Measurements from ENCODE around the gene SLC46A2.

Gene SLC46A2

DNA sequence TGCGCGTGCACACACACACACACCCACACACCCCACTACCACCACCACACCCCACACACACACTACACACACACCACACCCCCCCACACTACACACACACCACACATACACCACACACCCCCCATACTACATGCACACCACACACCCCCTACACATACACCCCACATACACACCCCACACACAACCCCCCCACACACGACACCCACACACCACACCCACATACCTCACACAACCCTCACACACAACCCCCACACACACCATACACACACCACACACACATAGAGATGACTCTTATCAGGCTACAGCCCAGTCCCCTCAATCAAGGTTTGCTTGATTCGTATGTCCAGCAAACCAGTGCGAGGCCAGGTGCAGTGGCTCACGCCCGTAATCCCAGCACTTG lies 25.7 kb downstream of the SLC46A2 start:
- H3K79me2 ChIP-seq (ENCODE audit: control insufficient read depth, insufficient read depth, low read length, poor library complexity): no peaks in the 10 kb centered on the region
- H3K4me2 ChIP-seq (ENCODE audit: low read length): no peak overlapping the region
- H3K36me3 ChIP-seq (ENCODE audit: control insufficient read depth in 1 of 2, insufficient read depth in 2 of 2, low read length in 2 of 2): peaks cover 4 to 19% of the 10 kb centered on the region in 2 experiments
- H4K91ac ChIP-seq (ENCODE audit: low read depth, low read length): no peak overlapping the region
- H2AK5ac ChIP-seq (ENCODE audit: low read length): no peak overlapping the region
- no peak overlapping the region for H4K8ac ChIP-seq (ENCODE audit: low read depth, low read length)
- no peak overlapping the region for H2AFZ ChIP-seq (ENCODE audit: insufficient read depth, low read length, poor library complexity)
- no peak overlapping the region for H4K12ac ChIP-seq (ENCODE audit: low read depth, low read length)
- no peak overlapping the region for H3K4ac ChIP-seq (ENCODE audit: low read depth, low read length)
- DNase-seq: no peak
- WGBS (ENCODE audit: extremely low coverage, insufficient coverage, insufficient read length): 100% methylated on average over 1 of the region's 7 CpGs
- H3K23ac ChIP-seq (ENCODE audit: low read length): no peak overlapping the region
- H3K4me1 ChIP-seq (ENCODE audit: control insufficient read depth in 1 of 2, insufficient read depth in 2 of 2, low read length in 2 of 2): peaks cover 0 to 4% of the 10 kb centered on the region in 2 experiments
- H3K9ac ChIP-seq (ENCODE audit: low read length): no peak overlapping the region
- H3K14ac ChIP-seq (ENCODE audit: low read length): no peak overlapping the region
- H2BK120ac ChIP-seq (ENCODE audit: insufficient read depth, low read length, poor library complexity): no peak overlapping the region
- H3K27ac ChIP-seq (ENCODE audit: low read depth, low read length): no peak overlapping the region
- H2BK5ac ChIP-seq (ENCODE audit: low read depth, low read length, poor library complexity): no peak overlapping the region
- H3K18ac ChIP-seq (ENCODE audit: low read length): no peak overlapping the region
- no peak overlapping the region for H2BK12ac ChIP-seq (ENCODE audit: low read length)
- peak overlapping the region; percentile 9 for H3K4me3 ChIP-seq (ENCODE audit: low read depth, low read length)
- H3K79me1 ChIP-seq (ENCODE audit: low read length): no peaks in the 10 kb centered on the region
- no peaks in the 10 kb centered on the region for H3K9me3 ChIP-seq (ENCODE audit: insufficient read depth, low read depth, low read length)
- no peaks in the 10 kb centered on the region for H3K27me3 ChIP-seq (ENCODE audit: insufficient read depth, low read length)

DNA sequence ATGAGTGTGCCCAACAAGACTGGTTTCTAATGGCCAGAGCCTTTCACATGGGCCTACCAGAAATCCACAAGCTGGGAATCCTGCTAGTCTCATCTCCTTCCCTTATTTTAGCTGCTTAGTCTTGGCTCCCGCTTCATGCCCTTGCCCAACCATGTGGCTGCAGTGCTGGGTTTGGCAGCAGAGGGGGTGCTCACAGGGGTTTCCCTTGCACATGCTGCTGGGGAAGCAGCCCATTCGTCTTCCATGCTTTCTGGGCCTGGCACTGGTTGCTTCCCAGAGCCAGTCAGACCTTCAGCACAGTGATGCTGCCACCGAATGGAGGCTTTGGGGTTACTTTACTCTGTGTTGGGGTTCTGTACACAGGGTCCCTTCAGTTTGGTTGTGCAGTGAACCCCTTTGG lies 26.3 kb downstream of the SLC46A2 start:
- Histone ChIP-seq H3K27me3 (ENCODE audit: insufficient read depth, low read length) (no peaks in the 10 kb centered on the region), H3K4ac (ENCODE audit: low read depth, low read length) (no peak overlapping the region), H4K8ac (ENCODE audit: low read depth, low read length) (no peak overlapping the region), H3K4me2 (ENCODE audit: low read length) (no peak overlapping the region), H3K9me3 (ENCODE audit: insufficient read depth, low read depth, low read length) (no peaks in the 10 kb centered on the region), H4K91ac (ENCODE audit: low read depth, low read length) (no peak overlapping the region), H3K14ac (ENCODE audit: low read length) (no peak overlapping the region), H2BK5ac (ENCODE audit: low read depth, low read length, poor library complexity) (no peak overlapping the region), H4K12ac (ENCODE audit: low read depth, low read length) (no peak overlapping the region), H3K4me1 (ENCODE audit: control insufficient read depth in 1 of 2, insufficient read depth in 2 of 2, low read length in 2 of 2) (no peaks in the 10 kb centered on the region), H3K23ac (ENCODE audit: low read length) (no peak overlapping the region), H3K79me2 (ENCODE audit: control insufficient read depth, insufficient read depth, low read length, poor library complexity) (no peaks in the 10 kb centered on the region), H3K4me3 (ENCODE audit: low read depth, low read length) (no peak overlapping the region), H3K36me3 (ENCODE audit: control insufficient read depth in 1 of 2, insufficient read depth in 2 of 2, low read length in 2 of 2) (peaks cover 4 to 19% of the 10 kb centered on the region in 2 experiments), H2BK12ac (ENCODE audit: low read length) (no peak overlapping the region), H3K79me1 (ENCODE audit: low read length) (no peaks in the 10 kb centered on the region), H2AFZ (ENCODE audit: insufficient read depth, low read length, poor library complexity) (no peak overlapping the region), H3K18ac (ENCODE audit: low read length) (no peak overlapping the region), H2BK120ac (ENCODE audit: insufficient read depth, low read length, poor library complexity) (no peak overlapping the region), H2AK5ac (ENCODE audit: low read length) (no peak overlapping the region), H3K9ac (ENCODE audit: low read length) (no peak overlapping the region), H3K27ac (ENCODE audit: low read depth, low read length) (no peak overlapping the region)
- no peak for DNase-seq
- no CpG with 5 or more reads among the region's 3 CpGs for WGBS (ENCODE audit: extremely low coverage, insufficient coverage, insufficient read length)

DNA sequence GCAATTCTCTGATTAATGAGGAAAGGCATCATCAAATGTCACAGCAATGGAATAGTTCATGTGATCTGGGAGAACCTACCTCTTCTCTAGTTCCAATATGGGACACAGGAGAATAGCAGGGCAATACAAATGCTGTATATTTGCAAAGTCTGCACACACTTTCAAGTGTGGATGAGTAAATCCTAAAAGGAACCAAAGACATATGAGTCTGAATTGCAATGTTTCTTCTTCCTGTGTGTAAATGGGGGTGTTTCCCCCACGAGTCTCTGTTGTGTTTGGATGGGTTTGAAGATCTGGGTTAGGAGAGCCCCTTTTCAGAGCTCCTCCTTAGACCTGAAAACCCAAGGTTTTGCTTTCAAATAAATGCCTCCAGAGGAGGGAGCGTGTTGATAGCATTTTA lies 26.9 kb downstream of the SLC46A2 start:
- peaks cover 4 to 19% of the 10 kb centered on the region in 2 experiments for H3K36me3 ChIP-seq (ENCODE audit: control insufficient read depth in 1 of 2, insufficient read depth in 2 of 2, low read length in 2 of 2)
- no peak overlapping the region for H2AK5ac ChIP-seq (ENCODE audit: low read length)
- H3K79me2 ChIP-seq (ENCODE audit: control insufficient read depth, insufficient read depth, low read length, poor library complexity): no peaks in the 10 kb centered on the region
- H3K27me3 ChIP-seq (ENCODE audit: insufficient read depth, low read length): no peaks in the 10 kb centered on the region
- no peak overlapping the region for H3K14ac ChIP-seq (ENCODE audit: low read length)
- no peak overlapping the region for H2AFZ ChIP-seq (ENCODE audit: insufficient read depth, low read length, poor library complexity)
- no peaks in the 10 kb centered on the region for H3K79me1 ChIP-seq (ENCODE audit: low read length)
- H3K27ac ChIP-seq (ENCODE audit: low read depth, low read length): no peak overlapping the region
- no peak overlapping the region for H4K91ac ChIP-seq (ENCODE audit: low read depth, low read length)
- WGBS (ENCODE audit: extremely low coverage, insufficient coverage, insufficient read length): no CpG with 5 or more reads among the region's 2 CpGs
- no peak overlapping the region for H3K4me2 ChIP-seq (ENCODE audit: low read length)
- no peak overlapping the region for H3K23ac ChIP-seq (ENCODE audit: low read length)
- H4K8ac ChIP-seq (ENCODE audit: low read depth, low read length): no peak overlapping the region
- no peak overlapping the region for H3K4ac ChIP-seq (ENCODE audit: low read depth, low read length)
- no peak overlapping the region for H2BK120ac ChIP-seq (ENCODE audit: insufficient read depth, low read length, poor library complexity)
- no peak overlapping the region for H3K18ac ChIP-seq (ENCODE audit: low read length)
- H2BK12ac ChIP-seq (ENCODE audit: low read length): no peak overlapping the region
- no peak overlapping the region for H2BK5ac ChIP-seq (ENCODE audit: low read depth, low read length, poor library complexity)
- no peak overlapping the region for H4K12ac ChIP-seq (ENCODE audit: low read depth, low read length)
- no peak overlapping the region for H3K4me3 ChIP-seq (ENCODE audit: low read depth, low read length)
- H3K9ac ChIP-seq (ENCODE audit: low read length): no peak overlapping the region
- no peaks in the 10 kb centered on the region for H3K4me1 ChIP-seq (ENCODE audit: control insufficient read depth in 1 of 2, insufficient read depth in 2 of 2, low read length in 2 of 2)
- H3K9me3 ChIP-seq (ENCODE audit: insufficient read depth, low read depth, low read length): no peaks in the 10 kb centered on the region
- no peak for DNase-seq

DNA sequence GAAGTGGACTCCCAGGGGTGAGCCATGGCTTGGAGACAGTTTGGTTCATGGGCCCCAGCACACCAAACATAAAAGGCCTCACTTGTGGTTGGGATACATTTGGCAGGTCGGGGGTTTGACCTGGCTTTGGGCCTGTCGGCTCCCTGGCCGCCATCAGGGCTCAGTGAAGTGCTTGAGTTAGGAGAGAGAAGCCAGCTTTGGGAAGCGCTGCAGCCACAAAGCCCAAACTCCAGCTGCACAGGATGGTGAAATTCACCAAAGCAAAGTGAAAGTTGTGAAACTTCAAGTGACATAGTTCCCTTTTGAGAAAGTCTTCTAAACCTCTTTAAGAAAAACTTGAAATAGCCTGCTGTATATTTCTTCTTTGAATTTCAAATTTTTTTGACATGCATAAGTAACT lies 27.5 kb downstream of the SLC46A2 start:
- Histone ChIP-seq H3K79me1 (ENCODE audit: low read length) (no peaks in the 10 kb centered on the region), H3K9me3 (ENCODE audit: insufficient read depth, low read depth, low read length) (no peaks in the 10 kb centered on the region), H3K4me1 (ENCODE audit: control insufficient read depth in 1 of 2, insufficient read depth in 2 of 2, low read length in 2 of 2) (no peaks in the 10 kb centered on the region), H3K27me3 (ENCODE audit: insufficient read depth, low read length) (no peaks in the 10 kb centered on the region), H4K12ac (ENCODE audit: low read depth, low read length) (no peak overlapping the region), H3K9ac (ENCODE audit: low read length) (no peak overlapping the region), H2BK5ac (ENCODE audit: low read depth, low read length, poor library complexity) (no peak overlapping the region), H3K79me2 (ENCODE audit: control insufficient read depth, insufficient read depth, low read length, poor library complexity) (no peaks in the 10 kb centered on the region), H3K4me3 (ENCODE audit: low read depth, low read length) (no peak overlapping the region), H3K4ac (ENCODE audit: low read depth, low read length) (no peak overlapping the region), H3K36me3 (ENCODE audit: control insufficient read depth in 1 of 2, insufficient read depth in 2 of 2, low read length in 2 of 2) (peaks cover 4 to 16% of the 10 kb centered on the region in 2 experiments), H3K18ac (ENCODE audit: low read length) (no peak overlapping the region), H2BK12ac (ENCODE audit: low read length) (no peak overlapping the region), H3K14ac (ENCODE audit: low read length) (no peak overlapping the region), H4K8ac (ENCODE audit: low read depth, low read length) (no peak overlapping the region), H2BK120ac (ENCODE audit: insufficient read depth, low read length, poor library complexity) (no peak overlapping the region), H3K4me2 (ENCODE audit: low read length) (no peak overlapping the region), H2AK5ac (ENCODE audit: low read length) (no peak overlapping the region), H3K27ac (ENCODE audit: low read depth, low read length) (no peak overlapping the region), H3K23ac (ENCODE audit: low read length) (no peak overlapping the region), H2AFZ (ENCODE audit: insufficient read depth, low read length, poor library complexity) (no peak overlapping the region), H4K91ac (ENCODE audit: low read depth, low read length) (no peak overlapping the region)
- no CpG with 5 or more reads among the region's 4 CpGs for WGBS (ENCODE audit: extremely low coverage, insufficient coverage, insufficient read length)
- peak in 1 of 2 donors; percentile 33 for DNase-seq

Measured in trophoblast cell (in vitro differentiated cells and primary cell).